HTR-8/SVneo (cell line): ENCODE measurements around the gene NOS1AP.
"Not testable (repeated sequence)": the region's sequence is repeated elsewhere in the genome, so short reads cannot be mapped to it uniquely, and the experiment has no call there.

ENCODE experiments used
- DNase-seq: peaks from one replicate; pipeline ENCODE4 v3.0.0; 2011; ENCODE audit warnings: low spot score, mixed read lengths; ENCODE audit not compliant: insufficient read length
- FAIRE-seq: peaks from 2 replicates; lab custom pipeline; 2011; peaks lifted over from hg19 to GRCh38; lab: Jason Lieb, UNC

The NOS1AP gene

GRCh38 chr1:162056043-162056442 lies 13.4 kb upstream of the NOS1AP start:
- FAIRE-seq (no peak), DNase-seq (peak; percentile 59)

GRCh38 chr1:162056579-162056978 lies 12.9 kb upstream of the NOS1AP start:
- FAIRE-seq, result no peak

DNA sequence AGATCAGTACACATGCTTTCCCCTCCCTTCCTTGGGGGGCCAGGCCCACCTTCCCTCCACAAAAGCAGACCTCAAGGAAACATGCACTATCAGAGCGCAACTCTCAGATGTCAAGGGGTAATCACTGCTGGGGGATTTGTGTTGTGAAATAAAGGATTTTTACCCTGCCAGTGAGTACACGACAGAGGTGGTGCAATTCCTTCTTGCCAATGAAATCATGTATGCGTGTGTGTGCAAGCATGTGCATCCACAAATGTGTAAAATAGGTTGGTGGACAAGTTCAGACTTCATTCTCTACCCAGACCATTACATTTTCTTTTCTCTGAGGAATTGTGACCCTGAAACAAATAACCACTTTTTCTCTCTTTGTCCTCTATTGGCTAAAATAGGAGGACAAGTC lies 9.8 kb upstream of the NOS1AP start:
- FAIRE-seq (no peak), DNase-seq (no peak)

More at GRCh38 chr1:162056579-162056978, 12.9 kb upstream of the NOS1AP start:
- no peak for DNase-seq

GRCh38 chr1:162060314-162060713 lies 9.2 kb upstream of the NOS1AP start:
- no peak for FAIRE-seq
- no peak for DNase-seq

GRCh38 chr1:162062542-162063015 lies 6.9 kb upstream of the NOS1AP start:
- FAIRE-seq (no peak), DNase-seq (no peak)

- FAIRE-seq, result no peak
- no peak for DNase-seq
Observed at GRCh38 chr1:162065016-162065415, 4.5 kb upstream of the NOS1AP start.

- not testable (repeated sequence) for FAIRE-seq, DNase-seq
Observed at GRCh38 chr1:162066836-162067235, 2.7 kb upstream of the NOS1AP start.

DNA sequence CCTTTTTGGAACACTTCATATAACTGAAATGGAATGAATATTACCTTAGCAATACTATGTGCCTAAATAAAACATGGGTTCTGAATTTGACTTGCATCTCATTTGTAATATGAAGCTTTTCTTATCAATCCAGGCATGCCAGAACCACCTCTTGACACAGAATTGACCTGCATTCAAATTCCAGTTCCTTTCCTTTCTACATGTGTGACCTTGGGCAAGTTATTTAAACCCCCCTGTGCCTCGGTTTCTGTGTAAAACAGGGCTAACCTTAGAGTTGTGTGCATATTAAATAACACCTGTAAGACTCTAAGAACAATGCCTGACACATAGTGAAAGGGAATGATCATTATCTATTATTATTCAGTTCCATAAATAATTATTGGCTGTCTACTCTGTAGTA lies 2.0 kb upstream of the NOS1AP start:
- DNase-seq, result no peak
- FAIRE-seq, result no peak

DNA sequence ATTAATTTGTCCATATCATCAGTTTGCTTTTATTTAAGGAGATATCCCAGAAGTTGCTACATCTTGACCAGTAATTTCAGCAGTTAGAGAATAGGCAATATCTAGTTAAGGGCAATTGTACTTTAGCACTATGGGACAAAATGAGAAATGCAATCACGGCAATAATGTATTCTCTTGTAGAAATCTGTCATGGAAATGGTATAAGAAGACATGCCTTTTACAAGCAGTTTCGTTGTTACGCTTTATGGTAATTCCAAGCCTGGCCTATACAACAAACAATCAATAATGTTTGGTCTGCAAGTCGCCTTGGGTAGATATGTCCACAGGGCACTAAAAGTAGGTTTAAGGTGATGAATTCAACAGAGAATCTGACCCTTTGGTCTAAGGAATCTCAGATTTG lies 1.2 kb upstream of the NOS1AP start:
- no peak for DNase-seq
- no peak for FAIRE-seq

DNA sequence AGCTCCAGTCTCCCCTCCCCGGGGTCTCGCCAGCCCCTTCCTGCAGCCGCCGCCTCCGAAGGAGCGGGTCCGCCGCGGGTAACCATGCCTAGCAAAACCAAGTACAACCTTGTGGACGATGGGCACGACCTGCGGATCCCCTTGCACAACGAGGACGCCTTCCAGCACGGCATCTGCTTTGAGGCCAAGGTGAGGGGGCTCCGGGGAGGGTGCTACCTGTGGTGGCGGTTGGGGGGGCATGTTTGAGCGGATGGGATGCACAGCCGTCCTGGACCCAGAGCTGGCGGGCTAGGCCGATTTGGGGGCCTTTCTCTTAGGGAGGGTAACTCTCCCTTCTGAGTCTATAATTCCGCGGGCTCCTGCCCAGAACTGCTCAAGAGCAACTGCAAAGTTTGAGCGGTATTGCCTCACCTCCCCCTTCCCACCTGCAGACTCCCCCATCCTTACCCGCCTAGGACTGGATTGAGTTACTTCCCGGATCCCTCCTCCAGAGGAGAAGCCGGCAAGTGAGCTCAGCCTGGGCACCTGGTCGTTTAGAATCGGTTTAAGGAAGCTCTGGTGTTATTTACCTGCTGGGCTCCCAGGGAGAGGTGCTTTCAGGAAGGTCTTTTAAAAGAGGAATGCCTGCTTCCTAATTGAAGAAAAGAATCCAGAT lies 730 bp downstream of the NOS1AP start:
- FAIRE-seq, result no peak
- DNase-seq, result no peak

DNA sequence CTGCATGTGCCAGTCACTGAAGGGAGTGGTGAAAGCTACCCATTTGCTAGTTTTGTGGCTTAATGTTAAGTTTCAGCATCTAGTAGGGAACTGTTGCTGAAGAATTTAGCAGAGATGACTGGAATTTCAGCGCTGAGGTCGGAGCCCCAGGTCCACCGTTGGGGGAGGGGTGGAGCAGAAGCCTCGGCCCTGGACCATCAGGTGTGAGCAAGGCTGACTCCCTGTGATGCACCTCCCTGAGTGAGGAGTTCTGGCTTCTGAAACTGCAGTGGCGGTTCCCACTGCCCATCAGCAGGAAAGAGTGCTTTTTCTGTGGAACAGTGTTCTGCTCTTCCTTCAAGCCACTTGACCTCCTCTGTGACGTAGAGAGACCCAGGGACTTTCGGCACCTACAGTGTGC lies 1.3 kb downstream of the NOS1AP start:
- DNase-seq (no peak), FAIRE-seq (no peak)

- no peak for DNase-seq
- FAIRE-seq, result no peak
Observed at GRCh38 chr1:162072740-162073139, 3.2 kb downstream of the NOS1AP start.

GRCh38 chr1:162074276-162075005 lies 5.0 kb downstream of the NOS1AP start:
- DNase-seq (no peak), FAIRE-seq (no peak)

GRCh38 chr1:162075862-162076261 lies 6.4 kb downstream of the NOS1AP start:
- DNase-seq, result no peak
- no peak for FAIRE-seq

DNA sequence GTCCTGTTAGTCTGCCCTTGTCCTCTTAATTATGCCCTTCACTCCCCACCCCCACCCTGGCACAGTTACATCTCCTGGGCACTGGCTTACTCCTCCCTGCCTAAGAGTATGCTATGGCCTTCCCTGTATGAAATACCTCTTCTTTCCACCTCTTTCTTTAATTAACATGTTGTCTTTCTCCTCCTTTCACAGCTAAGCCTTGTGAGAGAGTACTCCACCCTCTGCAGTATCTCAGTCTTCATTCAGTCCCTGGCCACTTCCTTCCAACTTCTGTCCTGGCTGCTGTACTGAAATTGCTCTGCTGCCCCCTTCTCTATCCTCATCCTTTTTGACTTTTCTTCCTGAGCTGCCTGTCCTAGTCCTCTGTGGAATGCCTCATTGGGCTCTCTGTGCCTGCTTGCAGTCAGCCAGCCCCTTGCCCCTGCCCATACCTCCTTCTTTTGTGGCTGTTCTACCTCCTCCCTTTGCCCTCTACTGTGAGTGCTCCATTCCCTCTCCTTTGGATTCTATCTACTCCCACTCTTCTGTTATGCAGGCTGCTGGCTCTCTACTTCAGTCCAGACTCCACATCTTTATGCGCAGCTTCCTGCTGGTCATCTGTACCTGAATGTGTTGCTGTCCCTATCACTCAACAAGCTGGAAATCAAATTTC lies 8.3 kb downstream of the NOS1AP start:
- DNase-seq, result no peak
- no peak for FAIRE-seq

- FAIRE-seq (no peak), DNase-seq (no peak)
Observed at GRCh38 chr1:162079030-162079429, 9.5 kb downstream of the NOS1AP start.

DNA sequence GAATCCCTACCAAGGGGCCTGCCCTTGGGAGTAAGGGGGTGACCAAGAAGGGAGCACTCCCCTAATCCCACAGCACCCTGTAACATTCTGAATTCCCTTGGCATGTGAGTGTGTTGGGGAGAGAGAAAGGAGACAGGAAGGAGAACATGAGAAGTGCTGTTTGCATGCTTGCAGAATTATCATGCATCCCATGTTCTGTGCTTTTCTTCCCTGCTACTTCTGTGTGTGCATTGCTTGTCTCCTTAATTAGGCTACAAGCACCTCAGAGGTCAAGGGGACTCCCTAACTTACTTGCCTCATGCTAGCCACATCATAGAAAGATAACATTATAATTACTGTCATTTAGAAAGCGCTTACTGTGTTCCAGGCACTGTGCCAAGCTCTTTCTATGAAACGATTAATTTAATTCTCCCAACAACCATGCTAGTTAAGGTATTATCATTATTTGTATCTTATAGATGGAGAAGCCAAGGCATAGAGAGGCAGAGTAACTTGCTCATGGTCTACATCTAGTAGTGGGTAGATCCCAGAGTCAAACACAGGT lies 11.1 kb downstream of the NOS1AP start:
- DNase-seq (no peak), FAIRE-seq (no peak)

GRCh38 chr1:162081316-162081715 lies 11.8 kb downstream of the NOS1AP start:
- FAIRE-seq, result no peak
- DNase-seq, result no peak

DNA sequence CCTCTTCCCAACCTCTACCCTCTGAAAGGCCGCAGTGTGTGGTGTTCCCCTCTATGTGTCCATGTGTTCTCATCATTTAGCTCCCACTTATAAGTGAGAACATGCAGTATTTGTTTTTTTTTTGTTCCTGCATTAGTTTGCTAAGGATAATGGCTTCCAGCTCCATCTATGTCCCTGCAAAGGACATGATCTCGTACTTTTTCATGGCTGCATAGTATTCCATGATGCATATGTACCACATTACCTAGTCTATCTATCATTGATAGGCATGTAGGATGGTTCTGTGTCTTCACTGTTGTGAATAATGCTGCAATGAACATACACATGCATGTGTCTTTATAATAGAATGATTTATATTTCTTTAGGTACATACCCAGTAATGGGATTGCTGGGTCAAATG lies 12.6 kb downstream of the NOS1AP start:
- not testable (repeated sequence) for FAIRE-seq, DNase-seq

GRCh38 chr1:162083273-162083672 lies 13.8 kb downstream of the NOS1AP start:
- DNase-seq (no peak), FAIRE-seq (no peak)

DNA sequence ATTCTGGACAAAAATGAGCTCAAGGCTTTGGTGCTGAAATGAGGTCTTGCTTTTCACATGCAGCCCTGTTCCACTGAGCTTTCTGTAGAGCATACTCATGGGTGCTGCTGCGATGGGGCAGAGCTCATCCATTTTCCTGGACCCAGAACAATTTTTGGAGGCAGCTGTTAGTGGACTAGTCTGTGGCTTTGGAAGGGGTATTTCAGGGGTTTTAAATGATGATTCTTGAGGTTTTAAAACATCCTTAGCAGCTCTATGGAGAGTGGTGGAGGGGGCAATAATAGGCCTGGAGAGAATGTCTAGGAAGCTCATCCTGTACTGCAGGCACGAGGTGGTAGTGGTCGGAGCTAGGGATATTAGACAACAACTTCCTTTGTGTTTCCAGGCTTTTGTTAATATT lies 16.5 kb downstream of the NOS1AP start:
- no peak for DNase-seq
- no peak for FAIRE-seq
